ENCODE data around the gene ADAM15.

- TF ChIP-seq CTCF (IDR thresholded peaks at IDR 0.05) (no peak), POLR2A (IDR thresholded peaks at IDR 0.05; ENCODE audit: low read depth) (no peak), EP300 (IDR thresholded peaks at IDR 0.05) (no peak)
Measured at GRCh38 chr1:155026588-155026987, 24.5 kb upstream of the ADAM15 start.

Data from esophagus muscularis mucosa (tissue), 4 donors.